Mesenteric fat pad (tissue), 1 donor: Measurements from ENCODE around the gene KLHL33. TPM values are rescaled to one million over a fixed set of nuclear protein-coding genes. Genes with fewer than 3 reads are reported as not detected.

Experiments used
- DNase-seq: peaks from one replicate; pipeline ENCODE4 v3.0.0-alpha.2; 2020; ENCODE audit warnings: low spot score
- total RNA-seq: library from RNA; stranded (reverse); fragmentation: NEBNext Ultra II Directional; extraction: Animal tissue kit (Norgen Biotek cat#: 25700); gene quantifications from one replicate; pipeline ENCODE4 v1.2.1, GENCODE V29; 2021
- donor health status: DM: yes; HTN: yes; CAD: no.

Gene KLHL33
- total RNA-seq, 1 donor from 2014 or later = 0.35 TPM

- no peak for DNase-seq
Observed at GRCh38 chr14:20415782-20416206, 20.2 kb downstream of the KLHL33 start.

DNA sequence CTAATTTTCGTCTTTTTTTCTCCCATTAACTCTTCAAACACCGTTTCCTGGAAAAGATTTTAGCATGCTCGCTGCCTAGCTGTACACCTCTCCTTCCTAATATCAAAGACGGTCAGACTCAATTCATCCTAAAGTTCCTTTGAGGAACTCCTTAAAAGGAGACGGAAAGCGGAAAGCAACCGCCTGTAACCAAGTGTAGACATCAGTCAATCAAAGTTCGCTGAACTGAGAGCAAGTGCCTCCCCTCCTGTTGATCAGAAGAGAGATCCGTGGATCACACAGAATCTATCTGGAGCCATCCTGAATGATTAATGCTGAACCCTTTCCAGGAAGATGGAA lies 22.3 kb downstream of the KLHL33 start:
- no peak for DNase-seq

- peak; percentile 96 for DNase-seq
Observed at GRCh38 chr14:20412876-20413743, 22.9 kb downstream of the KLHL33 start, which contains the start of gene TEP1. TEP1 (minus strand) TSS chr14:20413501; CDS start chr14:20408439, 5,062 bp downstream.

DNA sequence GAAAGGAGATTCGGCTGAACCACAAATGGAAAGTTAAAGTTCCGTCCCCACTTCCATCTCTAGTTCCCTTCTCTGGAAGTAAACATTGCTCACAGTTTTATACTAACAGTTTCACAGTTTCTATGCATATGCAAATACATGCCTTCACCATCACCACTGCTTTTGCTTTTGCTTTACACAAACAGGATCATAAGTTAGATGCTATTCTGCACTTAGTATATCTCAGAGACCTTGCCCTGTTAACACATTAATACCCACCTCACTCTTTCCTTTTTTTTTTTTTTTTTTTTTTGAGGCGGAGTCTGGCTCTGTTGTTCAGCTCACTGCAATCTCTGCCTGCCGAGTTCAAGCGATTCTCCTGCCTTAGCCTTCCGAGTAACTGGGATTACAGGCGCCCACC lies 23.6 kb downstream of the KLHL33 start:
- DNase-seq = no peak

DNA sequence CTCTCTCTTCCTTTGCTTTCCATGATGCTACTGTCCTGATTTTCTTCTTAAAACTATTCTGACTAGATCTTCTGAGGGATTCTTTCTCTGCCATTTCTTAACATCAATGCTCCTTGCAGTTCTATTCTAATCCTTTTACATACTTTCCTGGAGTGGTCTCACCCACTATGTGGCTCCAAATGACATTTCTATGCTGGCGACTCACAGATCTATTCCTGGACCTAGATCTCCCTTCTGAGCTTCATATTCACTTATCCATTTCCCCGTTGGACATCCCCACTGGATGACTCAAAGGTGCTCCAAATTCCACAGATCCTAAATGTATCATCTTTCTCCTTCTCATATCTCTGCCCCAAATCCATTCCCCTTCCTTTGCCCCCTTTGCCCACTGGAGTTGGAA lies 26.7 kb downstream of the KLHL33 start:
- no peak for DNase-seq

GRCh38 chr14:20403521-20403920 lies 32.4 kb downstream of the KLHL33 start:
- DNase-seq = no peak

- no peak for DNase-seq
Observed at GRCh38 chr14:20400965-20401593, 34.9 kb downstream of the KLHL33 start.

DNA sequence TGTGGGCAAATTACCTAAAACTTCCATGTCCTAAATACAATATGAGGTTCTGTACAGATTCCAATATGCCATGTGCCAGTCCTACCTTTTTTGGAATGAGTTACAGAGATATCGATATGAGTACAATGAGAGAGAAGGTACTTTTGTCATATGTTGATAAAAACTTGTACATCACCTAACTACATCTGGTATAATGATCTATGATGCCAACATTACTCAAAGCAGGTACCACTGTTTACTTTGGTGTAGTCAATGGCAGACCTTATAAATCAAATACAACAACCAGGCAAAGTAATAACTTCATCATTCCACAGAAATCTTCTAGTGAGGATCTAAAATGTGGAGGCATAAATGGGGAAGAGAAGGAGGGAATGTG lies 35.4 kb downstream of the KLHL33 start:
- no peak for DNase-seq

DNA sequence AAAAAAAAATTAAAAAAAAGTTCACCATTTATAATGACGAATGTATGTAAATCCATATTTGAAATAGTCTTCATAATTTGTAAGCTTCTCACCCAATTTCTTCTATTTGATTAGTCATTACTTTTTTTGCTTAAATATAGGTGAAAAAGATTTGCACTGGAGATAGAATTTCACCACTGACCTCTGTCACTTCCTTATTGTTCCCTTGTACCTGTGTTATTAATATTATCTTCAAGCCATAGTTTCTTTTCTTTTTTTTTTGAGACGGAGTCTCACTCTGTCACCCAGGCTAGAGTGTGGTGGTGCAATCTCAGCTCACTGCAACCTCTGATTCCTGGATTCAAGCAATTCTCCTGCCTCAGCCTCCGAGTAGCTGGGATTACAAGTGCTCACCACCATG lies 38.5 kb downstream of the KLHL33 start:
- DNase-seq = no peak

GRCh38 chr14:20391505-20391904 lies 44.5 kb downstream of the KLHL33 start:
- DNase-seq = no peak

DNA sequence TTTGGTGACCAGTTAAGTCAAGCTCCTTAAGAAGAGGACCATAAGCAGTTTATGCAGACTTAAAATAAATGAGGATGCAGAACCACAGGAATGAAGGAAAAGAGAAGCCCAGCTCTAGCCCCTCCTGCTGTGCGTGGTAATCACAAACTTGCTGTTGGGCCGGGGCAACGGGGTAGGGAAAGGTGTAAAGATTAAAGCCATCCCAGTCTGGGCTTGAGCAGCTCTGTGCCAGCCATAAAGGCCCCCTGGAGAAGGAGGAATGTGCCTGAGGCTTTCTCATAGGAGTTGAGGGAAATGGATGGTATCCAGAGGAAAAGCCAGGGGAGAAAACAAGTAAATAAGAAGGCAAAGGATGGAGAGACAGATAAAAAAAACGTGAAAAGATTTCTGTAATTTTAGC lies 47.8 kb downstream of the KLHL33 start:
- no peak for DNase-seq

- no peak for DNase-seq
Observed at GRCh38 chr14:20387576-20387975, 48.4 kb downstream of the KLHL33 start.

DNA sequence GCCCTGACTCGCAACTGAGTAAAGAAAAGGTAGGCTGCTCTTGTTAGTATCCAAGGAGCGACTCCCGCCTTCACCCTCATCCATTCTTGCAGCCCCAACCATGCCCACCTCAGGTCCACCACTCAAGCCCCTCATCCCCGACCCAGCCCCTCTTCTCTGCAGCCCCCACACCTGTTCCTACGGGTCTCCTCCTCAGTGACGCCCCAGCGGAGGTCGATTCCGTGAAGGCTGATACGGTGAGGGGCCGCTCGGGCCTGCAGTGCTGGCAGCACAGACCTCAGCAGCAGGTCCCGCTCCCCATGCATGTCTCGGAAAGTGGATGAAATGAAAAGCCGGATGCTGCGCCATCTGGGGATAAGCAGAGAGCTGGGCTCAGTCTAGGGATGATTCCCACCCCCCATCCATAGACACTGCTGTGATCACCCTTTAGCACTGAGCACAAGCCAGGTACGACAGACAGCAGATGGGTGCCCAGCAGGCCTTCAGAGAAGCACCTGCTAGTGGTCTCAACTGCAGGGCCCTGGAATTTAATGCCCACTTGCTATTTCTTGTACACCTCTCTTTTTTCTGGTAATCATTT lies 49.6 kb downstream of the KLHL33 start:
- DNase-seq = no peak

DNA sequence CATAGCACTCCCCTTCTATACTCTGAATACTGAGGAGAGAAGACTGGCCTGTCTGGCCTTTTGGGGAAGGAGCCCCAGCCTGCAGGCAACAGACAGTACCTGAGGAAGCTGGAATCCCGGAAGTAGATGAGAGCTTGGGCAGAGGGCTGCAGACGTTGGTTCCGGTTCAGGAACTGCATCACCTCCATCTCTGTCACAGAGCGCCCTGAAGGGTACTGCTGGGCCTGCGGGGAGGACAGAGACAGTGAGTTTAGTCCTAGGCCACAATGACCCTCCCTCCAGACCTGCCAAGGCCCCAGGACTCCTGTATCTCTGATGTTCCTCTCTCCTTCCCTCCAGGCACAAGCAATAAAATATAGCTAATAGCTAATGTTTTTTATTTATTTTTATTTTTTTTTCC lies 51.1 kb downstream of the KLHL33 start:
- no peak for DNase-seq

GRCh38 chr14:20384321-20384720 lies 51.6 kb downstream of the KLHL33 start:
- no peak for DNase-seq

- no peak for DNase-seq
Observed at GRCh38 chr14:20383636-20384035, 52.3 kb downstream of the KLHL33 start.

GRCh38 chr14:20383032-20383431 lies 52.9 kb downstream of the KLHL33 start:
- no peak for DNase-seq

DNA sequence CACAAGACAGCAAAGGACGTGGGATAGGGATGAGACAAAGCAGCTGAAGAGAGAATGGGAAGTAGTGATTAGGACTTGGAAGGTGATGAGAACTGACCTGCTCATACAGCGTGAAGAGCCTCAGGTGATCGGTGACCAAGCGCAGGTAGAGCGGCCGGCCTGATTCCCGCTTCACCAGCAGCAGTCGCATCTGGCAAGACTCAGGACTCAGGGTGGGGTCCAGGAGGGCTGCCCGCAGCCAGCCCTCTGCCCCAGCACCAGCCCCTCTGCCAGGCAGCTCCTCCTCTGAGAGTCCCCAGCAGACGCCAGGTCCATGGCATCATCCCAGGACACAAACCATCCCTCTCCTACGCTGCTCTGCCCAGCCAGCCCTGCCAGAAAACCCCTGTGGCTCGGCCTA lies 53.4 kb downstream of the KLHL33 start:
- no peak for DNase-seq

DNA sequence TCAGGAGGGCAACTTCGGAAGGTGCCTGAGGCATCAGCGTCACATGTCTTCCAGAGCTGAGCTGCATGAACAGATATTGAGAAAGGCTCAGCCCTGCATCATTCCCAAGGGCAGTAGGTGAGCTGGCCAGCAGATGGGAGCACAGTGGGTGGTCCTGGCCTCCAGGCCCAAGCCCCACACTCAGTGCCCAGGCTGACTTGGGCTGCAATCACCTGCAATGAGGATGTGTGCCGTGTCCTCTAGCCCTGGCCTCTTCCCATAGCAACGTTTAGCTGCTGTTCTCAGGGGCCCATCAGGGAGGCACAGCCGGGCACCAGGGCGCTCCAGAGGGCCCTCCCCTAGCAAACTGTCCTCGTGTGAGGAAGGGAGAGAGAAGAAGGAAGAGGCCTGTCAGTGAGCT lies 54.6 kb downstream of the KLHL33 start:
- no peak for DNase-seq

GRCh38 chr14:20380681-20381080 lies 55.3 kb downstream of the KLHL33 start:
- no peak for DNase-seq

GRCh38 chr14:20379743-20380142 lies 56.2 kb downstream of the KLHL33 start:
- DNase-seq = no peak

- no peak for DNase-seq
Observed at GRCh38 chr14:20377171-20377570, 58.8 kb downstream of the KLHL33 start.
